SK-N-SH (cell line): ENCODE measurements around the gene NPEPL1. TPM values are rescaled to one million over a fixed set of nuclear protein-coding genes. Genes with fewer than 3 reads are reported as not detected.
A peak's percentile ranks its signal among the peaks of the same experiment; 100 is the strongest.

Source experiments
- CTCF ChIA-PET: fragments of 300-600, 350-600 bp; formaldehyde crosslinking; extraction: SDS; loops from one replicate; lab custom pipeline; 2021; lab: Yijun Ruan, JAX
- POLR2A ChIA-PET: fragments of 350-600 bp; sonication (Branson Sonifier 250); formaldehyde crosslinking; extraction: SDS; loops from one replicate; lab custom pipeline; 2020; ENCODE audit warnings: antibody characterized with exemption, inconsistent platforms; lab: Yijun Ruan, JAX
- DNase-seq: peaks from one replicate; pipeline ENCODE4 v3.0.0; 2012
- H2AFZ ChIP-seq: fragments of 200-600 bp; sonication (generic); 2 replicates; pipeline ENCODE4 v1.8.1; 2016; ENCODE audit warnings: antibody characterized with exemption, mild to moderate bottlenecking, low read depth
- H3F3A ChIP-seq: fragments of 200-600 bp; sonication (generic); replicated peaks from 2 replicates; pipeline ENCODE3; 2016; ENCODE audit warnings: antibody characterized with exemption, mild to moderate bottlenecking; ENCODE audit not compliant: insufficient read depth
- H3K27ac ChIP-seq, 2 experiments: fragments of 200-500 bp in 1 of 2; fragments of 200-600 bp in 1 of 2; sonication (Bioruptor generic) in 1 of 2; sonication (generic), shearing (Covaris generic) in 1 of 2; 2 replicates each; pipeline versions ENCODE4 v1.5.1 to v1.6.1; 2014 to 2016; ENCODE audit warnings: low read depth in 2 of 2, inconsistent platforms in 1 of 2, low read length in 1 of 2, mild to moderate bottlenecking in 1 of 2, mixed read lengths in 1 of 2
- H3K27me3 ChIP-seq: fragments of 200-600 bp; sonication (generic), shearing (Covaris generic); 2 replicates; pipeline ENCODE4 v1.6.1; 2016; ENCODE audit warnings: mixed run types; ENCODE audit not compliant: insufficient read depth
- H3K36me3 ChIP-seq, 2 experiments: fragments of 200-500 bp in 1 of 2; fragments of 200-600 bp in 1 of 2; sonication (Bioruptor generic) in 1 of 2; sonication (generic) in 1 of 2; replicated peaks in 1 of 2; 2 replicates each; pipeline versions ENCODE3 to v1.5.1; 2014 to 2016; ENCODE audit warnings: low read length in 1 of 2, mild to moderate bottlenecking in 1 of 2; ENCODE audit not compliant: insufficient read depth in 2 of 2, control insufficient read depth in 1 of 2
- H3K4me1 ChIP-seq, 2 experiments: fragments of 200-500 bp in 1 of 2; fragments of 200-600 bp in 1 of 2; sonication (Bioruptor generic) in 1 of 2; sonication (generic), shearing (Covaris generic) in 1 of 2; 2 replicates each; pipeline versions ENCODE4 v1.5.1 to v1.6.1; 2014 to 2016; ENCODE audit warnings: low read depth in 1 of 2, low read length in 1 of 2, mixed run types in 1 of 2; ENCODE audit not compliant: insufficient read depth in 2 of 2, control insufficient read depth in 1 of 2
- H3K4me2 ChIP-seq: fragments of 200-600 bp; sonication (generic), shearing (Covaris generic); 2 replicates; pipeline ENCODE4 v1.6.1; 2017; ENCODE audit warnings: mixed run types
- H3K4me3 ChIP-seq, 2 experiments: fragments of 200-500 bp in 1 of 2; fragments of 200-600 bp in 1 of 2; sonication (Bioruptor generic) in 1 of 2; sonication (generic), shearing (Covaris generic) in 1 of 2; 2 replicates each; pipeline versions ENCODE4 v1.5.1 to v1.8.1; 2014 to 2016; ENCODE audit warnings: low read depth in 2 of 2, inconsistent platforms in 1 of 2, low read length in 1 of 2, mild to moderate bottlenecking in 1 of 2, mixed read lengths in 1 of 2, moderate library complexity in 1 of 2
- H3K79me2 ChIP-seq: fragments of 200-600 bp; sonication (generic); 2 replicates; pipeline ENCODE4 v1.8.1; 2017; ENCODE audit warnings: mild to moderate bottlenecking; ENCODE audit not compliant: insufficient read depth
- H3K9ac ChIP-seq: fragments of 200-600 bp; sonication (generic); 2 replicates; pipeline ENCODE4 v1.6.1; 2017; ENCODE audit warnings: mixed run types
- H3K9me2 ChIP-seq: fragments of 200-600 bp; sonication (generic); 2 replicates; pipeline ENCODE4 v1.6.1; 2017; ENCODE audit warnings: mixed run types
- H3K9me3 ChIP-seq: fragments of 200-600 bp; sonication (generic); 2 replicates; pipeline ENCODE4 v1.6.1; 2017; ENCODE audit warnings: mixed run types, mild to moderate bottlenecking, moderate library complexity
- H4K20me1 ChIP-seq: fragments of 200-600 bp; sonication (generic); 2 replicates; pipeline ENCODE4 v1.6.1; 2017; ENCODE audit warnings: mild to moderate bottlenecking, mixed run types; ENCODE audit not compliant: insufficient read depth
- CTCF ChIP-seq: fragments of 200-600 bp; sonication (generic); IDR thresholded peaks from 2 replicates; pipeline ENCODE4 v1.6.1; 2017; ENCODE audit warnings: antibody characterized with exemption, mild to moderate bottlenecking, moderate library complexity
- EP300 ChIP-seq, 2 experiments: IDR thresholded peaks; 2 replicates each; pipeline versions ENCODE4 v1.4.0 to v1.6.1; 2012; ENCODE audit warnings: borderline replicate concordance in 1 of 2, low read depth in 1 of 2, low read length in 1 of 2
- EZH2phosphoT487 ChIP-seq: fragments of 200-600 bp; sonication (generic); IDR thresholded peaks from 2 replicates; pipeline ENCODE4 v1.6.1; 2017; ENCODE audit warnings: low read depth, mixed run types, mild to moderate bottlenecking, antibody characterized with exemption, moderate library complexity, borderline replicate concordance
- FOXJ3 ChIP-seq: sonication (generic); formaldehyde crosslinking; IDR thresholded peaks from 2 replicates; pipeline ENCODE4 v1.5.1; 2020; ENCODE audit warnings: mild to moderate bottlenecking, missing genetic modification reagents
- GABPA ChIP-seq: IDR thresholded peaks from 2 replicates; pipeline ENCODE4 v1.4.0; 2012; ENCODE audit warnings: low read depth, mild to moderate bottlenecking
- IRF3 ChIP-seq: fragments of 150-350 bp; IDR thresholded peaks from 2 replicates; pipeline ENCODE4 v1.6.1; 2016; ENCODE audit warnings: mild to moderate bottlenecking, low read depth, low read length
- JUND ChIP-seq: IDR thresholded peaks from 2 replicates; pipeline ENCODE4 v1.4.0; 2012
- POLR2AphosphoS5 ChIP-seq: IDR thresholded peaks from 2 replicates; pipeline ENCODE4 v1.6.1; 2012; ENCODE audit warnings: low read depth, low read length
- RAD21 ChIP-seq: IDR thresholded peaks from 2 replicates; pipeline ENCODE4 v1.6.1; 2012; ENCODE audit warnings: mild to moderate bottlenecking, low read length
- SIN3A ChIP-seq: IDR thresholded peaks from 2 replicates; pipeline ENCODE4 v1.6.1; 2012; ENCODE audit warnings: low read depth, mild to moderate bottlenecking, low read length, moderate library complexity, borderline replicate concordance
- SMC3 ChIP-seq: IDR thresholded peaks from 2 replicates; pipeline ENCODE4 v1.6.1; 2012; ENCODE audit warnings: low read depth, low read length, improper control_type of control experiment
- TCF12 ChIP-seq: IDR thresholded peaks from 2 replicates; pipeline ENCODE4 v1.4.0; 2012
- TEAD4 ChIP-seq: IDR thresholded peaks from 2 replicates; pipeline ENCODE4 v1.4.0; 2012; ENCODE audit warnings: mild to moderate bottlenecking, borderline replicate concordance; ENCODE audit not compliant: insufficient read depth
- USF2 ChIP-seq: fragments of 150-350 bp; IDR thresholded peaks from 2 replicates; pipeline ENCODE4 v1.6.1; 2017; ENCODE audit warnings: antibody characterized with exemption, low read length, low read depth, borderline replicate concordance
- ZBTB33 ChIP-seq: IDR thresholded peaks from 2 replicates; pipeline ENCODE4 v1.4.0; 2012; ENCODE audit warnings: low read depth, borderline replicate concordance
- WGBS: methylation state at CpG from one replicate; pipeline ENCODE4 v1.1.6; 2017; ENCODE audit warnings: low lambda C conversion rate; 5-methylcytosine and 5-hydroxymethylcytosine counted together
- polyA plus RNA-seq, 3 experiments: library from polyadenylated mRNA; depleted of rRNA; stranded (reverse); fragments of >200 nt; gene quantifications; 2 replicates each; pipeline ENCODE4 v1.2.3, GENCODE V29; 2012

NPEPL1 gene
- polyA plus RNA-seq, 1 of the 3 experiments (the other 2 are of a cell fraction) = 2.8 TPM

- Histone ChIP-seq H3K9ac (no peak overlapping the region), H3K79me2 (peaks cover 52% of the 10 kb centered on the region), H3K36me3 (peaks cover 55 to 75% of the 10 kb centered on the region in 2 experiments), H3K27me3 (no peaks in the 10 kb centered on the region), H3K4me2 (no peak overlapping the region), H4K20me1 (peaks cover 3% of the 10 kb centered on the region; the same call in 1 of the 2 replicates), H3K9me2 (no peaks in the 10 kb centered on the region), H3F3A (no peaks in the 10 kb centered on the region), H3K27ac (peak overlapping the region in 1 of 2 experiments; percentile 20; a peak in 1 of 4 replicates), H2AFZ (no peak overlapping the region; the same call in 1 of the 2 replicates), H3K4me1 (peaks cover 8 to 9% of the 10 kb centered on the region in 2 experiments; a peak in 1 of 4 replicates), H3K4me3 (no peak overlapping the region), H3K9me3 (no peaks in the 10 kb centered on the region)
- TF ChIP-seq GABPA = no peak
- no peak for TF ChIP-seq POLR2AphosphoS5
- no peak for TF ChIP-seq IRF3
- no peak for TF ChIP-seq EP300 (IDR thresholded peaks at IDR 0.05; ENCODE audit: borderline replicate concordance in 1 of 2, low read depth in 1 of 2, low read length in 1 of 2)
- TF ChIP-seq RAD21 = no peak
- TF ChIP-seq TCF12 = no peak
- TF ChIP-seq ZBTB33 = no peak
- TF ChIP-seq CTCF = no peak
- TF ChIP-seq FOXJ3 (CRISPR knock-in tag) = no peak
- no peak for TF ChIP-seq SIN3A
- no peak for TF ChIP-seq EZH2phosphoT487
- TF ChIP-seq USF2 = no peak
- no peak for TF ChIP-seq TEAD4
- TF ChIP-seq JUND = no peak
- TF ChIP-seq SMC3 = no peak
- no peak for DNase-seq
- CTCF ChIA-PET = interaction anchor here (1.5 to 1.7 kb wide), 2 partner anchors 11 to 170 kb away, joined by 6 to 7 read pairs; no protein-coding TSS in a partner anchor
- POLR2A ChIA-PET = no interaction called here
- 94% methylated on average over 14 of the region's 16 CpGs for WGBS
Measured at GRCh38 chr20:58669287-58670006, 23.2 kb upstream of the NPEPL1 start.
